Activated T-helper 1 cell treated with anti-CD3 and anti-CD28 coated beads, Interleukin-2, amount 50 U/mL, for 16 hours (primary cell): Measurements from ENCODE around the gene OR52B6.
"Not testable (repeated sequence)": the region's sequence is repeated elsewhere in the genome, so short reads cannot be mapped to it uniquely, and the experiment has no call there.

Experiments
- DNase-seq, 2 donors: peaks; one replicate each; pipeline ENCODE4 v3.0.0-alpha.2; 2020; ENCODE audit warnings: low read depth in 1 of 2, low spot score in 1 of 2

The OR52B6 gene

GRCh38 chr11:5593146-5593545 lies 12.5 kb downstream of the OR52B6 start:
- no peak for DNase-seq

- no peak for DNase-seq
Measured at GRCh38 chr11:5596607-5597201, 16.0 kb downstream of the OR52B6 start, which contains the start of gene TRIM6. TRIM6 (plus strand) TSS chr11:5596637; CDS start chr11:5596898, 261 bp downstream.

- no peak for DNase-seq
Measured at GRCh38 chr11:5597953-5598352, 17.3 kb downstream of the OR52B6 start.

GRCh38 chr11:5600374-5600851 lies 19.7 kb downstream of the OR52B6 start:
- DNase-seq: peak; percentile 22 to 29

GRCh38 chr11:5602791-5603190 lies 22.1 kb downstream of the OR52B6 start:
- DNase-seq: not testable (repeated sequence)

- no peak for DNase-seq
Measured at GRCh38 chr11:5603326-5603725, 22.6 kb downstream of the OR52B6 start.

GRCh38 chr11:5604896-5605295 lies 24.2 kb downstream of the OR52B6 start:
- DNase-seq: no peak

- no peak for DNase-seq
Measured at GRCh38 chr11:5605849-5606248, 25.2 kb downstream of the OR52B6 start.

- DNase-seq: no peak
Measured at GRCh38 chr11:5608808-5609207, 28.1 kb downstream of the OR52B6 start.

- no peak for DNase-seq
Measured at GRCh38 chr11:5610446-5610845, 29.8 kb downstream of the OR52B6 start.

- DNase-seq: no peak
Measured at GRCh38 chr11:5611627-5612026, 30.9 kb downstream of the OR52B6 start.

GRCh38 chr11:5618807-5619206 lies 38.1 kb downstream of the OR52B6 start:
- DNase-seq: no peak

GRCh38 chr11:5620651-5621521 lies 40.2 kb downstream of the OR52B6 start:
- no peak for DNase-seq

- no peak for DNase-seq
Measured at GRCh38 chr11:5621580-5621979, 40.9 kb downstream of the OR52B6 start.

- no peak for DNase-seq
Measured at GRCh38 chr11:5622802-5623201, 42.1 kb downstream of the OR52B6 start.

GRCh38 chr11:5624489-5625279 lies 44.0 kb downstream of the OR52B6 start, which contains the start of gene TRIM34:
TRIM34 (plus strand) TSS chr11:5625001; CDS start chr11:5632332, 7,331 bp downstream.
- DNase-seq: peak in 1 of 2 donors; percentile 21

GRCh38 chr11:5625281-5625680 lies 44.6 kb downstream of the OR52B6 start:
- no peak for DNase-seq

GRCh38 chr11:5626196-5626595 lies 45.5 kb downstream of the OR52B6 start:
- DNase-seq: no peak

GRCh38 chr11:5631417-5631816 lies 50.7 kb downstream of the OR52B6 start:
- DNase-seq: no peak
